GM12873 (cell line): ENCODE data around the gene SENP8.

Source experiments
- TF ChIP-seq, protein P1 (sequence below): IDR thresholded peaks from 2 replicates; pipeline ENCODE4 v1.5.1; 2012; ENCODE audit warnings: low read depth, mild to moderate bottlenecking, moderate library complexity, low read length, control low read depth; ENCODE audit not compliant: insufficient read depth; ENCODE audit errors: missing control alignments

Gene SENP8

DNA sequence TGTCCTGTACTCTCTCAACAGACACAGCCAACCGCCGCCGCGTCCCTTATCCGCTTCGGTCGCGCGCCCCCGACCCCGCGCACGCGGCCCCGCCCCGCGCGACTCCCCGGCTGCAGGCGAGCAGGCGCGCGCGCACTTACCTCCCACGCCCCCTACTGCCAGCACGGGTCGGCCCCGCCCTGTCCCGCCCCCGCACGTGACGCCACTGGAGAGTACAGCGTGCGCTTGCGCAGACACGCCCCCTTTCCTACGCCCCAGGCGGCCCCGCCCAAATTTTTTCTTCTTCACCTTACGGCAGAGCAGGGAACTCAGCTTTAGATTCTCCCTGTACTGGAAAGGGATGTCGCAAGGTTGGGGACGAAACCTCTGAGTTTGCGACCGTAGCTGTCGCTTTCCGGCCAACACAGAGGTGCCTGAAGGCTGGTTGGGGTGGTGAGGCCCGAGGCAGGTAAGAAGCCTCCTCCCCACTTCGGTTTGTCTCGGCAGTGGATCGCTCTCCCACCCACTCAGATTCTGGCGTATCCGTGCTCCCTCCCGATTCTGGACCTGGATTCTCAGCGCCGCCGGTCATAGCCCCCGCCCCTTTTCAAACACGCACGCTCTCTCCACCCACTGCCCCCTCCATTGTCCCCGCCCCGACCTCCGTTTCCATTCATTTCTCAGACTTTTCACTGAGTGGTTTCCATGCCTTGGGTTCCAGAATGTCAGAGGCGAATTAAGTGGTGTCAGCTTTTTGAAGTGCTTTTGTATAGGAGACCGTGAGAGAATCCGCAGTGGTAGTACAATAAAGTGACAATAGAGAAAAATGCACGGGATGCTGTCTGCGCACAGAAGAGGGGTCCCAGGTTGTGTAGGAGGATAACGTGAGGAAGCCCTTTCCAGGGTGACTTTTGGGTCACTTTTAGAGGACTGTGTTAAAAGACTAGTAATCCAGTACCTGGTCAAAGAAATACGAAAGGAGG lies at the start of gene SENP8, which contains the start of gene MYO9A:
TSS of gene SENP8 (plus strand) at position 387 of the 962 bp plus-strand sequence. CDS start 21,221 bp downstream, outside the sequence.
TSS of gene MYO9A (minus strand) at position 134 of the 962 bp plus-strand sequence. CDS start 71,587 bp downstream, outside the sequence.
- TF ChIP-seq, protein P1, sequence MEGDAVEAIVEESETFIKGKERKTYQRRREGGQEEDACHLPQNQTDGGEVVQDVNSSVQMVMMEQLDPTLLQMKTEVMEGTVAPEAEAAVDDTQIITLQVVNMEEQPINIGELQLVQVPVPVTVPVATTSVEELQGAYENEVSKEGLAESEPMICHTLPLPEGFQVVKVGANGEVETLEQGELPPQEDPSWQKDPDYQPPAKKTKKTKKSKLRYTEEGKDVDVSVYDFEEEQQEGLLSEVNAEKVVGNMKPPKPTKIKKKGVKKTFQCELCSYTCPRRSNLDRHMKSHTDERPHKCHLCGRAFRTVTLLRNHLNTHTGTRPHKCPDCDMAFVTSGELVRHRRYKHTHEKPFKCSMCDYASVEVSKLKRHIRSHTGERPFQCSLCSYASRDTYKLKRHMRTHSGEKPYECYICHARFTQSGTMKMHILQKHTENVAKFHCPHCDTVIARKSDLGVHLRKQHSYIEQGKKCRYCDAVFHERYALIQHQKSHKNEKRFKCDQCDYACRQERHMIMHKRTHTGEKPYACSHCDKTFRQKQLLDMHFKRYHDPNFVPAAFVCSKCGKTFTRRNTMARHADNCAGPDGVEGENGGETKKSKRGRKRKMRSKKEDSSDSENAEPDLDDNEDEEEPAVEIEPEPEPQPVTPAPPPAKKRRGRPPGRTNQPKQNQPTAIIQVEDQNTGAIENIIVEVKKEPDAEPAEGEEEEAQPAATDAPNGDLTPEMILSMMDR: no peak

DNA sequence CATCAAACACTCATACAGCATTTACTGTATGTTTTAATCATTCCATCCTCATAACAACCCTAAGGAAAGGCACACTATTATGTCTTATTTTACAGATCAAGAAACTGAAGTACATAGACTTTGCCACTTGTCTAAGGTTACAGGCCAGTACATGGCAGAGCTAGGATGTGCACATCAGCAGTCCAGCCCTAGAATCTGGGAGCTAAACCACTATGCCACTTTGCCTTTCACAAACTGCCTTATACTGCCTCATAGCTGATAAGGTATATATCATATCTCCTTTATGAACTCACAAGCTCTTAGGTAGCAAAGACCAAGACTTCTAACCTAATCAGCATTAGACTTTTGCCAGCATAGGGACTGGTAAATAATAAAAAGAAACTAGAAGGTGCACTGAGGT lies 49.3 kb upstream of the SENP8 start:
- TF ChIP-seq, protein P1: no peak

DNA sequence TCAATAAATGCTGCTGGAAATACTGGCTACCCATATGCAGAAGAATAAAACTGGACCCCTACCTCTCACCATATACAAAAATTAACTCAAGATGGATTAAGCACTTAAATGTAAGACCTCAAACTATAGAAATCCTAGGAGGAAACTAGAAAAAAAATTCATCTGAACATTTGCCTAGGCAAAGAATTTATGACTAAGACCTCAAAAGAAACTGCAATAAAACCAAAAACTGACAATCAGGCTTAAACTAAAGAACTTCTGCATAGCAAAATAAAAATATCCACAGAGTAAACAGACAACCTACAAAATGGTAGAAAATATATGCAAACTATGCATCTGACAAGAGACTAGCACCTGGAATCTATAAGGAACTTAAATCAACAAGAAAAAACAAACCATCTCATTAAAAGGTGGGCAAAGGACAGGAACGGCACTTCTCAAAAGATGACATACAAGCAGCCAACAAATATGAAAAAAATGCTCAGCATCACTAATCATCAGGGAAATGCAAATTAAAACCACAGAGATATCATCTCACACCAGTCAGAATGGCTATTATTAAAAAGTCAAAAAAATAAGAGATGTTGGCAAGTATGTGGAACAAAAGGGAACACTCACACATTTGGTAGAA lies 47.3 kb upstream of the SENP8 start:
- TF ChIP-seq, protein P1: no peak

DNA sequence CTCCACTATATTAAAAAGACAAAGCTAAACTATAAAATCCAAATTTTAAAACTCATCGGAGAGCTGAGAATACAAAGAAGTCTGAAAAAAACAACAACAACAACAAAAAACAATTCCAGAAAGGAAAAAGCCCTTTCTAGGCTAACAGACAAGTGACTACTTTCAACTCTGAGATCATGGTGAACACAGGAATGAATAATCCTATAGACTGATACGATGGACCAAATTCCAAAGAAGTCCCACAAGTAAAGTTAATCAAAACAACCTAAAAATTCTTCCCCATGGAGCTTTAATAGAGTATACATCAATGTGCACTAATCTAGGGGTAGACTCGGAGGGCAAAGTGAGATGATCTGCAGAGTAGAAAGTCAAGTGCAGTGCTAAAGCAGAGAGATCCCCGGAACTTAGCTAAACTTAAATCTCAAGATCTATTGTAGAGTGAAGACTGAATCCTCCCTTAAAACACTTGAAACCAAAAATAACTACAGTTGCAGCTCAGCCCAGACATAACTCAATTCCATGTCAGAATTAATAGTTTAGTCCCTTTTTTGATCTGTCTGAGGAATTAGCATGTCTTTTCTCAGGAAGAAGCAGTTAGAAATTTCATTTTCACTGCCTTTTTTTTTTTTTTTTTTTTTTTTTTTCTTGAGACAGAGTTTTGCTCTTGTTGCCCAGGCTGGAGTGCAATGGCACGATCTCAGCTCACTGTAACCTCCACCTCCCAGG lies 43.7 kb upstream of the SENP8 start:
- TF ChIP-seq, protein P1: no peak

DNA sequence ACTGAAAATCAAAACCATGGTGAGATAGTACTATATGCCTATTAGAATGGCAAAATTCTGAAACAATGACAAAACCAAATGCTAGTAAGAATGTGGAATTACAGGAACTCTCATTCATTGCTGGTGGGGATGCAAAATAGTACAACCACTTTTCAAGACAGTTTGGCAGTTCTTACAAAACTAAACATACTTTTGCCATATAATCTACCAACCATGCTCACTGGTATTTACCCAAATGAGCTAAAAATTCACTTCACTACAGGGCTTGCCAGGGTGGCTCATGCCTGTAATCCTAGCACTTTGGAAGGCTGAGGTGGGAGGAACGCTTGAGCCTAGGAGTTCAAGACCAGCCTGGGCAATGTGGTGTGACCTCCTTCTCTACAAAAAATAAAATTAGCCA lies 40.3 kb upstream of the SENP8 start:
- TF ChIP-seq, protein P1: no peak

DNA sequence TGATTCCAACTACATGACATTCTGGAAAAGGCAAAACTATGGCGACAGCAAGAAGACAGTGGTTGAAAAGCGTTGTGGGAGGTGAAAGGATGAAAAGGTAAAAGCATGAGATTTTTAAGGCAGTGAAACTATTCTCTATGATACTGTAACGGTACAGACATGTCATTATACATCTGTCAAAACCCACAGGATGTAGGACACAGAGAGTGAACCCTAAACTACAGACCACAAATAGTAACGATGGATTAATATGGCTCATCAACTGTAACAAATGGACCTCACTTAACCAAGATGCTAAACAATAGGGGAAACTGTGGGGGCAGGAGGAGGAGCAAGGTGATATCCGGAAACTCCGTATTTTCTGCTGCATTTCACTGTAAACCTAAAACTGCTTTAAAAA lies 39.3 kb upstream of the SENP8 start:
- TF ChIP-seq, protein P1: no peak

DNA sequence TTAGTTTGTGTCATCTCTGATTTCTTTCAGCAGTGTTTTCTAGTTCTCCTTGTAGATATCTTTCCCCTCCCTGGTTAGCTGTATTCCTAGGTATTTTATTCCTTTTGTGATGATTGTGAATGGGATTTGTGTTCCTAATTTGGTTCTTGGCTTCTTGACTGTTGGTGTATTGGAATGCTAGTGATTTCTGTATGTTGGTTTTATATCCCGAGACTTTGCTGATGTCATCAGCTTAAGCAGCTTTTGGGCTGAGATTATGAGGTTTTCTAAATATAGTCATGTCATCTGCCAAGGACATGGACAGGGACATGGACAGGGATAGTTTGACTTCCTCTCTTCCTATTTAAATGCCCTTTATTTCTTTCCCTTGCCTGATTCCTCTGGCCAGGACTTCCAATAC lies 36.0 kb upstream of the SENP8 start:
- TF ChIP-seq, protein P1: no peak
